Stimulated activated CD8-positive, alpha-beta memory T cell treated with anti-CD3 and anti-CD28 coated beads, Interleukin-7, amount 100 ng/mL, for 1 hour (primary cell): ENCODE data around the gene KRTAP5-2.
"Not testable (repeated sequence)": the region's sequence is repeated elsewhere in the genome, so short reads cannot be mapped to it uniquely, and the experiment has no call there.

Experiments
- DNase-seq, 2 donors: peaks; one replicate each; pipeline ENCODE4 v3.0.0-alpha.2; 2020; ENCODE audit warnings: low read depth in 2 of 2

KRTAP5-2 gene

GRCh38 chr11:1597994-1598380, at the start of gene KRTAP5-2:
KRTAP5-2 (minus strand) TSS chr11:1598294; CDS start chr11:1598250, 44 bp downstream.
- no peak for DNase-seq

- not testable (repeated sequence) for DNase-seq
These were observed 48.4 kb upstream of the KRTAP5-2 start for GRCh38 chr11:1646540-1646939.

GRCh38 chr11:1645357-1645821, 47.3 kb upstream of the KRTAP5-2 start:
- no peak for DNase-seq

GRCh38 chr11:1644601-1645356, 46.7 kb upstream of the KRTAP5-2 start:
- no peak for DNase-seq

GRCh38 chr11:1643146-1643690, 45.1 kb upstream of the KRTAP5-2 start:
- no peak for DNase-seq

- no peak for DNase-seq
These were observed 44.4 kb upstream of the KRTAP5-2 start for GRCh38 chr11:1642288-1643145.

GRCh38 chr11:1641096-1641495, 43.0 kb upstream of the KRTAP5-2 start:
- no peak for DNase-seq

GRCh38 chr11:1640076-1640946, 42.2 kb upstream of the KRTAP5-2 start:
- no peak for DNase-seq

GRCh38 chr11:1639666-1640065, 41.6 kb upstream of the KRTAP5-2 start:
- no peak for DNase-seq

GRCh38 chr11:1639102-1639620, 41.1 kb upstream of the KRTAP5-2 start:
- no peak for DNase-seq

GRCh38 chr11:1638344-1638743, 40.2 kb upstream of the KRTAP5-2 start:
- DNase-seq, result no peak

- no peak for DNase-seq
These were observed 39.5 kb upstream of the KRTAP5-2 start for GRCh38 chr11:1637628-1638027.

GRCh38 chr11:1636291-1636950, 38.3 kb upstream of the KRTAP5-2 start:
- DNase-seq, result no peak

- no peak for DNase-seq
These were observed 35.8 kb upstream of the KRTAP5-2 start for GRCh38 chr11:1633864-1634263.

GRCh38 chr11:1632053-1632714, 34.1 kb upstream of the KRTAP5-2 start:
- no peak for DNase-seq

GRCh38 chr11:1631066-1631568, 33.0 kb upstream of the KRTAP5-2 start:
- no peak for DNase-seq

- no peak for DNase-seq
These were observed 32.2 kb upstream of the KRTAP5-2 start for GRCh38 chr11:1630271-1630670.

GRCh38 chr11:1629326-1630185, 31.5 kb upstream of the KRTAP5-2 start, which contains the start of gene KRTAP5-5:
KRTAP5-5 (plus strand) TSS chr11:1629775; CDS start chr11:1629841, 66 bp downstream.
- DNase-seq, result no peak
